ENCODE data around the gene MROH2B. TPM values are rescaled to one million over a fixed set of nuclear protein-coding genes. Genes with fewer than 3 reads are reported as not detected.

The MROH2B gene
- total and polyA plus RNA-seq, 2 donors (not counting 3 experiments of a cell fraction or from before 2014, with no cell fraction given): not detected

DNA sequence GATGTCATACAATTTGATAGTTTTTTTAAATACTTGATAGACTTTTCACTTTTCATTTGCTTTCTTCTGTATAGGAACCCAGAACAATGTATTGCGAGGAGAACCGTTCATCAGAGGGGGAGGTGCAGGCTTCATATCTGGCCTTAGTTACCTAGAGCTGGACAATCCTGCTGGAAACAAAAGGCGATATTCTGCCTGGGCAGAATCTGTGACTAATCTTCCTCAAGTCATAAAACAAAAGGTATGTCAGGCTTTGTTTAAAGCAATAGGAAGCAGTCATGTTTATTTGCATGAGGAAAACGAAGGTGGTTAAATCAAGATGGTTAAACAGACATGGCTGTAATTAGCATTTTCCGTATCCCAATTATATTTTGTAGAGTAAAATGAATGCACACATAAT, 115.8 kb downstream of the MROH2B start:
- ChIA-PET POLR2A (no interaction called here), CTCF (no interaction called here)
- H3K9me3 ChIP-seq (replicated peaks; ENCODE audit: control insufficient read depth, insufficient read depth, low read length): no peaks in the 10 kb centered on the region
- no peak overlapping the region for H3K4me2 ChIP-seq (ENCODE audit: insufficient read depth, low read length)
- FAIRE-seq (no peak), DNase-seq (ENCODE audit: low read depth, low spot score) (peak; percentile 28)
- dilution Hi-C loops (cut with MboI; ENCODE audit: extremely low pct_ligation_motif_present, low sequenced_read_pairs): no loop called here
- H3K36me3 ChIP-seq (ENCODE audit: control insufficient read depth in 2 of 2, extremely low read depth in 1 of 2, insufficient read depth in 2 of 2, low read length in 2 of 2): no peaks in the 10 kb centered on the region
- no TSS peak for BruUV-seq (replicated peaks)
- H3K79me2 ChIP-seq (ENCODE audit: control insufficient read depth, insufficient read depth, low read length): no peaks in the 10 kb centered on the region
- no peaks in the 10 kb centered on the region for H3K27me3 ChIP-seq (ENCODE audit: control insufficient read depth in 2 of 2, insufficient read depth in 2 of 2, low read length in 2 of 2)
- no peak overlapping the region for H2AFZ ChIP-seq (ENCODE audit: low read depth, low read length)
- no peaks in the 10 kb centered on the region for H3K9me1 ChIP-seq (replicated peaks; ENCODE audit: control insufficient read depth, extremely low read depth, insufficient read depth, low read length)
- no peak overlapping the region for H3K4me3 ChIP-seq (replicated peaks in 1 of 3; ENCODE audit: insufficient read depth in 1 of 3, low read depth in 1 of 3, low read length in 3 of 3)
- TF ChIP-seq GATA2 (IDR thresholded peaks at IDR 0.05; ENCODE audit: insufficient read depth, insufficient read length, low read depth, low read length) (no peak), MYC (IDR thresholded peaks at IDR 0.05; ENCODE audit: low read depth, low read length) (no peak), POLR2A (IDR thresholded peaks at IDR 0.05; ENCODE audit: low read depth, low read length) (no peak), FOS (IDR thresholded peaks at IDR 0.05; ENCODE audit: borderline replicate concordance, insufficient read depth, low read length) (no peak), POLR2AphosphoS5 (IDR thresholded peaks at IDR 0.05; ENCODE audit: insufficient read depth, low read depth, low read length) (no peak), EZH2 (IDR thresholded peaks at IDR 0.05; ENCODE audit: borderline replicate concordance, low read depth, low read length, severe bottlenecking) (no peak), JUN (IDR thresholded peaks at IDR 0.05; ENCODE audit: borderline replicate concordance, insufficient read depth, insufficient read length, low read depth) (no peak)
- TF ChIP-seq, protein P1, sequence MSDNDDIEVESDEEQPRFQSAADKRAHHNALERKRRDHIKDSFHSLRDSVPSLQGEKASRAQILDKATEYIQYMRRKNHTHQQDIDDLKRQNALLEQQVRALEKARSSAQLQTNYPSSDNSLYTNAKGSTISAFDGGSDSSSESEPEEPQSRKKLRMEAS (IDR thresholded peaks at IDR 0.05; ENCODE audit: insufficient read depth, insufficient read length): no peak
- TF ChIP-seq, protein P2, sequence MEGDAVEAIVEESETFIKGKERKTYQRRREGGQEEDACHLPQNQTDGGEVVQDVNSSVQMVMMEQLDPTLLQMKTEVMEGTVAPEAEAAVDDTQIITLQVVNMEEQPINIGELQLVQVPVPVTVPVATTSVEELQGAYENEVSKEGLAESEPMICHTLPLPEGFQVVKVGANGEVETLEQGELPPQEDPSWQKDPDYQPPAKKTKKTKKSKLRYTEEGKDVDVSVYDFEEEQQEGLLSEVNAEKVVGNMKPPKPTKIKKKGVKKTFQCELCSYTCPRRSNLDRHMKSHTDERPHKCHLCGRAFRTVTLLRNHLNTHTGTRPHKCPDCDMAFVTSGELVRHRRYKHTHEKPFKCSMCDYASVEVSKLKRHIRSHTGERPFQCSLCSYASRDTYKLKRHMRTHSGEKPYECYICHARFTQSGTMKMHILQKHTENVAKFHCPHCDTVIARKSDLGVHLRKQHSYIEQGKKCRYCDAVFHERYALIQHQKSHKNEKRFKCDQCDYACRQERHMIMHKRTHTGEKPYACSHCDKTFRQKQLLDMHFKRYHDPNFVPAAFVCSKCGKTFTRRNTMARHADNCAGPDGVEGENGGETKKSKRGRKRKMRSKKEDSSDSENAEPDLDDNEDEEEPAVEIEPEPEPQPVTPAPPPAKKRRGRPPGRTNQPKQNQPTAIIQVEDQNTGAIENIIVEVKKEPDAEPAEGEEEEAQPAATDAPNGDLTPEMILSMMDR (IDR thresholded peaks at IDR 0.05; ENCODE audit: extremely low read depth in 1 of 2, insufficient read depth in 1 of 2, low read depth in 1 of 2, low read length in 2 of 2): no peak
- H3K27ac ChIP-seq (ENCODE audit: insufficient read depth, low read depth, low read length): no peak overlapping the region
- H3K9ac ChIP-seq (replicated peaks; ENCODE audit: extremely low read depth, insufficient read depth, low read length): no peak overlapping the region
- no peaks in the 10 kb centered on the region for H3K4me1 ChIP-seq (ENCODE audit: control insufficient read depth, extremely low read depth, insufficient read depth, low read length)
- intact Hi-C loops (cut with micrococcal nuclease): no loop called here
- no peaks in the 10 kb centered on the region for H4K20me1 ChIP-seq (replicated peaks; ENCODE audit: control insufficient read depth, extremely low read depth, insufficient read depth, low read length)

Small RNA genes within 50 kb of the gene (small RNA-seq; reads per million reads assigned to genes)
- gene AC114967.1 (ENCODE audit: insufficient read depth, insufficient read length, low read depth, low replicate concordance): not detected

Other genes starting within 250 kb of the MROH2B start
- gene RPL37, start 236.1 kb downstream of the MROH2B start, total RNA-seq: 1,348 and 1,380 TPM in 2 replicates
- gene RPL37, start 236.1 kb downstream of the MROH2B start, polyA plus RNA-seq: 259 and 274 TPM in 2 replicates
- 21.1 and 23.8 TPM in 2 replicates for gene CARD6, start 230.0 kb downstream of the MROH2B start, total RNA-seq
- 11.0 and 11.3 TPM in 2 replicates for gene CARD6, start 230.0 kb downstream of the MROH2B start, polyA plus RNA-seq
- gene C7, start 161.8 kb downstream of the MROH2B start, total RNA-seq: 0.29 TPM in 1 of 2 replicates, not detected in the other
- 0.08 and 0.37 TPM in 2 replicates for gene C7, start 161.8 kb downstream of the MROH2B start, polyA plus RNA-seq
- gene C6, start 142.2 kb upstream of the MROH2B start, total RNA-seq: not detected in 2 replicates
- not detected in 2 replicates for gene C6, start 142.2 kb upstream of the MROH2B start, polyA plus RNA-seq